NCI-H2171 treated with DMSO at 0.1 percent for 48 hours (cell line): Measurements from ENCODE around the gene ACR.

Experiments used
- DNase-seq: peaks from one replicate; lab custom pipeline; 2025; lab: John Stamatoyannopoulos, UW

Gene ACR

GRCh38 chr22:50717709-50718351 lies 20.2 kb upstream of the ACR start:
- no peak for DNase-seq

GRCh38 chr22:50718352-50718709 lies 19.7 kb upstream of the ACR start:
- no peak for DNase-seq

DNA sequence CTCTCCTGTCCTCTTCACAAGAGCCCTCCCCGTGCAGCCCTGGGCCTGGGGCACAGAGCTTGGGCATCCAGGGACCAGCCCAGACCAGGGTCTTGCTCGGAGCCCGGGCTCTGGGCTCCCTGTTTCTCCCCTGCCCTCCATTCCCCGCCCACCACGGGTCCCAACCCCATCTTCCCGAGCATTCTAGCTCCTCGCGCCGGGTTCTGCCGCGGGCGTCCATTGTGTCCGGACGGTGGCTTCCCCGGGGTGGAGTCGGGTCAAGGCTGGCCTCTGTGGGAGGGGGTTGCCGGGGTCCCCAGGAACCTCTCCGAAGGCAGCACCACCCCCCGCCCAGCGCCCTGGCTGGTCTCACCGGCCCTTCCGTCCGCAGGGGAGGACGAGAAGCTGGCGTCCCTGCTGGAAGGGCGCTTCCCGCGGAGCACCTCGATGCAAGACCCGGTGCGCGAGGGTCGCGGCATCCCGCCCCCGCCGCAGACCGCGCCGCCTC lies 18.1 kb upstream of the ACR start:
- no peak for DNase-seq

DNA sequence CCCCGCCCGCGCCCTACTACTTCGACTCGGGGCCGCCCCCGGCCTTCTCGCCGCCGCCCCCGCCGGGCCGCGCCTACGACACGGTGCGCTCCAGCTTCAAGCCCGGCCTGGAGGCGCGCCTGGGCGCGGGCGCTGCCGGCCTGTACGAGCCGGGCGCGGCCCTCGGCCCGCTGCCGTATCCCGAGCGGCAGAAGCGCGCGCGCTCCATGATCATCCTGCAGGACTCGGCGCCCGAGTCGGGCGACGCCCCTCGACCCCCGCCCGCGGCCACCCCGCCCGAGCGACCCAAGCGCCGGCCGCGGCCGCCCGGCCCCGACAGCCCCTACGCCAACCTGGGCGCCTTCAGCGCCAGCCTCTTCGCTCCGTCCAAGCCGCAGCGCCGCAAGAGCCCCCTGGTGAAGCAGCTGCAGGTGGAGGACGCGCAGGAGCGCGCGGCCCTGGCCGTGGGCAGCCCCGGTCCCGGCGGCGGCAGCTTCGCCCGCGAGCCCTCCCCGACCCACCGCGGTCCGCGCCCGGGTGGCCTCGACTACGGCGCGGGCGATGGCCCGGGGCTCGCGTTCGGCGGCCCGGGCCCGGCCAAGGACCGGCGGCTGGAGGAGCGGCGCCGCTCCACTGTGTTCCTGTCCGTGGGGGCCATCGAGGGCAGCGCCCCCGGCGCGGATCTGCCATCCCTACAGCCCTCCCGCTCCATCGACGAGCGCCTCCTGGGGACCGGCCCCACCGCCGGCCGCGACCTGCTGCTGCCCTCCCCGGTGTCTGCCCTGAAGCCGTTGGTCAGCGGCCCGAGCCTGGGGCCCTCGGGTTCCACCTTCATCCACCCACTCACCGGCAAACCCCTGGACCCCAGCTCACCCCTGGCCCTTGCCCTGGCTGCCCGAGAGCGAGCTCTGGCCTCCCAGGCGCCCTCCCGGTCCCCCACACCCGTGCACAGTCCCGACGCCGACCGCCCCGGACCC lies 17.4 kb upstream of the ACR start:
- no peak for DNase-seq

- no peak for DNase-seq
These were observed 16.7 kb upstream of the ACR start for GRCh38 chr22:50721257-50721844.

GRCh38 chr22:50722048-50722701 lies 15.8 kb upstream of the ACR start:
- DNase-seq, result no peak

- DNase-seq, result no peak
These were observed 15.1 kb upstream of the ACR start for GRCh38 chr22:50722716-50723428.

GRCh38 chr22:50723991-50724390 lies 14.0 kb upstream of the ACR start:
- DNase-seq, result no peak

DNA sequence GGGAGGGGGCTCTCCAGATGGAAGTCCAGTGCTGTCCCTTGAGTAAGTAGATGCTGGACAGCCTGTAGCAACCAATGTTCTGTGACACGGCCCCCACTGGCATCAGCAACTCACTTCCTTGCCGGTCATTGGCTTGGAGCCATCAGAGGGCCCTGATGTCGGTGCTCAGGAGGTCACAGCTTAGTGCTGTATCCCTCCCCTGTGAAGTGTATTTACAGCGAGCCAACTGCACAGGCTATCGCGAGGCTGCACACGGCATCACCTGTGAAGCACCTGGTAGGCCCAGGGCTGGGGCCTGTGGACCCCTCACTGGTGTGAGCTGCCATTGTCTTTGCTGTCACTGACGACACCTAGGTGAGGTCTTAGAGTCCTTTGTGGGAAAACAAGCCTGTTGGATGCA lies 13.4 kb upstream of the ACR start:
- DNase-seq, result no peak

- no peak for DNase-seq
These were observed 12.4 kb upstream of the ACR start for GRCh38 chr22:50725597-50725996.

DNA sequence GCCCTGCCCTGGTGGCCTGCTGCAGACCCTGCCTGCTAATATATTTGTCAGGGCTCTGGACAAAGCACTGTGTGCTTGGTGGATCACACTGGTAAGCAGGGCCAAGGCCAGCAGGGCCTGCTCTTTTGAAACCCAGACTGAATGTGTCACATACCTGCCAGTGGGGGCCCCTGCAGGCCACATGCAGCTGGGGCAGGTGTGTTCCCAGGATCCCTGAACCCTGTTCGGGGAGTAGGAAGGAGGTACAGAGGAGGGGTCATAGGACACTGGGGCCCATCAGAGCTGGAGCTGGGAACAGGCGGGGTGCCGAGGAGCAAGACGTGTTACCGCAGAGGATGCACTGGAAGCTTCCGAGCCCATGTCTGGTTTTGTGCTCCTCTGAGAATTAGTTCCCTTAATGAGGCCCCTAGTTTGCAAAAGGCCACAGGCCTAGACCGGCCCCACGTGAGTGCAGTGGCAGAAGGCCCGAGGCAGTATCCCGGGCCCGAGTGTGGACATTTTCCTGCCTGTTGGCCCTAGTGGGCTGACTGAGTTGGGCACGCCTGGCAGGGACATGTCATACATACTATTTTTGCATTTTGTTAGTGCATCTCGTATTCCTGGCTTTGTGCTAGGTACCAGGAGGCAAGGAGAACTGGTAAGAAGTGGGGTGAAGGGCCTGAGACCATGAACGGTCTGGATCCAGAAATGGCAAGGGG lies 11.2 kb upstream of the ACR start:
- no peak for DNase-seq

- no peak for DNase-seq
These were observed 10.1 kb upstream of the ACR start for GRCh38 chr22:50727678-50728522.

DNA sequence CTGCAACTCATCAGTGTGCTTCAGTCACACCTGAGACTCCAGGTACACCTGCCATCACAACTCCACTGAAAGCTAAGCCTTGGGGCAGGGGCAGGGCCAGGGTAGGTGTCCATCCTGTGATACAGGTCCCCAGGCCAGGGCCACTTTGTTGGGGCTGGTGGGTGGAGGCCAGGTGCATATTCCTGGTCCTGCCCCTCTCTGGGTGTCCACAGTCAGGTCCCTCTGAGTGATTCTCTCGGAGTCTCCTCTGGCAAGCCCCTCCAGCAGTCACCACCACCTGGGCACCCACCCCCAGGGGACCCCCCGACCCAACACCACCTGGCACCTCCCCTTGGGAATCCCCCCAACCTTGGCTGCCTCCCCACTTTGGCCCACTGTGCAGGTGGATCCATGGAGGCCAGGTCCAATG lies 9.5 kb upstream of the ACR start:
- no peak for DNase-seq

GRCh38 chr22:50729391-50730012 lies 8.5 kb upstream of the ACR start:
- peak; percentile 12 for DNase-seq

DNA sequence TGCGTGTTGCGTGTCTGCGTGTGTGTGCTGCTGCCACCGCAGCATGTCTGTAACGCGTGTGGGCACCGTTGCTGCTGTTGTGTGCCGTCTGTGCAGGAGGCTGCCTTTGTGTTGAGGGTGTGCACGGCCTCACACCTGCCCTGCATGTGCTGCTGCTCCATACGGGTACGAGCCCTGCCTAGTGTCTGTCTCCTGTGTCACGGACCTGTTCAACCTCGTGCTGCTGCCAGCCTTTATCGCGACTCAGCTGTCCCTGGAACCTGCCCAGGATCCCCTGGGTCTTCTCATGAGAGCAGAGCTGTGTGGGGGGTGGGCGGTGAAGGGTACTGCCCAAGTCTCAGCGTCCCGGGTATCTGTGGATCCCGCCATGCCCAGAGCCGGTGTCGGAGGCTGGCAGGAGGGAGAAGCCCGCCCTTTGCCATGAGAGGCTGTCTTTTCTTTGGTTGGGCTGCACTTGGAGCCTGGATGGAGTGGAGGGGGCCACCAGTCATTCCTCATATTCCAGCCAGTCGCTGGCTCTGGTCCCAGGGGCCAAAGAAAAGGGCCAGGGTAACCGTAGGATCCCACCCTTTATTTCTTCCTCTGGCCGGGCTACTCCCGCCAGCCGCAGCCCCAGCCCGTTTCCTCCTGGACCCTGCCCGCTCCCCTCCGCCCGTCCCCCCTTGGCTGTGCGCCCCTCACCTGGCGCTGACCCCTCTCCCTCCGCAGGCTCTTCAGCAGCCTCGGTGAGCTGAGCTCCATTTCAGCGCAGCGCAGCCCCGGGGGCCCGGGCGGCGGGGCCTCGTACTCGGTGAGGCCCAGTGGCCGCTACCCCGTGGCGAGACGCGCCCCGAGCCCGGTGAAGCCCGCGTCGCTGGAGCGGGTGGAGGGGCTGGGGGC lies 7.8 kb upstream of the ACR start:
- DNase-seq, result no peak

DNA sequence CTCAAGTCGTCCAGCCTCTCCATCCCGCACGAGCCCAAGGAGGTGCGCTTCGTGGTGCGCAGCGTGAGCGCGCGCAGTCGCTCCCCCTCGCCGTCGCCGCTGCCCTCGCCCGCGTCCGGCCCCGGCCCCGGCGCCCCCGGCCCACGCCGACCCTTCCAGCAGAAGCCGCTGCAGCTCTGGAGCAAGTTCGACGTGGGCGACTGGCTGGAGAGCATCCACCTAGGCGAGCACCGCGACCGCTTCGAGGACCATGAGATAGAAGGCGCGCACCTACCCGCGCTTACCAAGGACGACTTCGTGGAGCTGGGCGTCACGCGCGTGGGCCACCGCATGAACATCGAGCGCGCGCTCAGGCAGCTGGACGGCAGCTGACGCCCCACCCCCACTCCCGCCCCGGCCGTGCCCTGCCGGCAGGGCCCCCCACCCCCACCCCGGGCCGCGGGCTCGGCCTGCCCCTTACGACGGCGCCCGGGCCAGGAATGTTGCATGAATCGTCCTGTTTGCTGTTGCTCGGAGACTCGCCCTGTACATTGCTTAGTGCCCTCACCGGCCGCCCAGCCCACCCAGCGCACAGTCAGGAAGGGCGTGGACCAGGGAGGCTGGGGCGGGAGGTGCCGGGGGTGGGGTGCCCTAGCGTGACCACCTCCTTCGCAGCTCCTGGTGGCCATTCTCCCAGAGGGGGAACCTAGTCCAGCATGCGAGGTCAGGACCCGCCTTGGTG lies 6.9 kb upstream of the ACR start:
- DNase-seq, result no peak

DNA sequence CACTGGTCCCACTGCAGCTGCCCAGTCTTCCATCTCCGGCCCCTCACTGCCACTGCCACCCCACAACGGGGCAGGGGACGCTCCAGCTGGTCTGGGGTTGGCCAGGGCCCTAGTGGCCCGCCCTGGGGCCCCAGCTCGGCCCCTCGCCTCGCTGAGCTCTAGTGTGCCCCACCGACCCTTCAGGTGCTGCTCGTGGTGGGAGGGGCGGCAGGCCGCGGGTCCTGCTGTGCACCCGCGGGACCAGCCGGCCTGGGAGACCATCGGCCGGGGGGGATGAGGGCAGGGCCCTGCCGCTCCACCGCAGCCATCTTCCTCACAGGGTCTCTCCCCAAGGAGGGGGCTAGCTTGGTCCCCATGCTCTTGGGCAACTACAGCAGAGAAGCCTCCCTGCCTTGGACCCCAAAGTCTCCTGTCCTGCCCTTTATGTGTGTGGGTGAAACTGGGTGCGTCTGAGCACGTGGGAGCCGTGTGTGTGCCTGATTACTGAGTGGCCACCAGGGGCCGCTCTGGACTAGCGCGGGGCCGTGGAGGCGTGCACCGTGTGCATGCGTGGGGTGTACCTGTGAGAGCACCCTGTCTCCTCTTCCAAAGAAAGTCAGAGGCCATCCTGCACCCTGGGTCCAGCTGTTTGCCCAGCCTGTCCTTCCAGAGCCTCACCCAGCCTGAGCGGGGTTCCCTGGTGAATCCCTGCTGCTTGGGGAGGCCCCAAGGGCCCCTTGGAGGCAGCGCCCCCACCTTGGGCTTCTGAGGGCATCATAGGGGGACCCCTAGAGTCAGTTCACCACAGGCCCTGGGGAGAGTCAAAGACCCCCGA lies 6.0 kb upstream of the ACR start:
- DNase-seq, result peak; percentile 32
